Mesenchymal stem cell (in vitro differentiated cells and primary cell): ENCODE measurements around the gene GNG7.
"Not testable (repeated sequence)": the region's sequence is repeated elsewhere in the genome, so short reads cannot be mapped to it uniquely, and the experiment has no call there.

Source experiments
- DNase-seq: peaks from one replicate; pipeline ENCODE4 v3.0.0-alpha.2; 2013
- H2AFZ ChIP-seq: one replicate; pipeline ENCODE4 v1.6.1; 2013; ENCODE audit warnings: low read depth, mild to moderate bottlenecking, control low read depth, inconsistent platforms, low read length, moderate library complexity
- H2AK5ac ChIP-seq: 2 replicates; pipeline ENCODE4 v1.6.1; 2013; ENCODE audit warnings: low read length, moderate library complexity, mild to moderate bottlenecking, inconsistent platforms; ENCODE audit not compliant: severe bottlenecking
- H2BK120ac ChIP-seq: one replicate; pipeline ENCODE4 v1.6.1; 2013; ENCODE audit warnings: low read depth, mild to moderate bottlenecking, inconsistent platforms, low read length, moderate library complexity
- H2BK12ac ChIP-seq, 2 experiments: one replicate each; pipeline ENCODE4 v1.6.1; 2013; ENCODE audit warnings: inconsistent platforms in 2 of 2, low read length in 2 of 2, mild to moderate bottlenecking in 2 of 2, moderate library complexity in 2 of 2, control low read depth in 1 of 2
- H2BK15ac ChIP-seq: one replicate; pipeline ENCODE4 v1.6.1; 2013; ENCODE audit warnings: mild to moderate bottlenecking, low read depth, inconsistent platforms; ENCODE audit not compliant: poor library complexity, severe bottlenecking
- H2BK5ac ChIP-seq: 2 replicates; pipeline ENCODE4 v1.6.1; 2013; ENCODE audit warnings: low read depth, mild to moderate bottlenecking, low read length, control low read depth, inconsistent platforms; ENCODE audit not compliant: poor library complexity, severe bottlenecking
- H3K14ac ChIP-seq, 2 experiments: one replicate each; pipeline ENCODE4 v1.6.1; 2013; ENCODE audit warnings: inconsistent platforms in 2 of 2, low read length in 2 of 2, control low read depth in 1 of 2, mild to moderate bottlenecking in 1 of 2, moderate library complexity in 1 of 2
- H3K18ac ChIP-seq, 2 experiments: one replicate each; pipeline ENCODE4 v1.6.1; 2013; ENCODE audit warnings: inconsistent platforms in 2 of 2, low read length in 2 of 2, control low read depth in 1 of 2, low read depth in 1 of 2, mild to moderate bottlenecking in 1 of 2
- H3K23ac ChIP-seq, 2 experiments: one replicate each; pipeline ENCODE4 v1.6.1; 2013; ENCODE audit warnings: inconsistent platforms in 2 of 2, low read length in 2 of 2, mild to moderate bottlenecking in 2 of 2, moderate library complexity in 2 of 2, control low read depth in 1 of 2
- H3K27ac ChIP-seq: 2 replicates; pipeline ENCODE4 v1.5.1; 2013; ENCODE audit warnings: mild to moderate bottlenecking, moderate library complexity, low read length, control low read depth, inconsistent platforms; ENCODE audit not compliant: poor library complexity, severe bottlenecking
- H3K27me3 ChIP-seq, 2 experiments: 2 replicates each; pipeline versions ENCODE4 v1.6.1 to v1.7.0; 2013; ENCODE audit warnings: low read length in 2 of 2, mild to moderate bottlenecking in 2 of 2, moderate library complexity in 2 of 2, control low read depth in 1 of 2, inconsistent platforms in 1 of 2; ENCODE audit not compliant: control insufficient read depth in 1 of 2, insufficient read depth in 1 of 2
- H3K36me3 ChIP-seq, 2 experiments: 2 replicates each; pipeline versions ENCODE4 v1.6.1 to v1.7.0; 2013; ENCODE audit warnings: low read length in 2 of 2, control low read depth in 1 of 2, inconsistent platforms in 1 of 2, low read depth in 1 of 2, mild to moderate bottlenecking in 1 of 2; ENCODE audit not compliant: insufficient read depth in 2 of 2, control insufficient read depth in 1 of 2
- H3K4ac ChIP-seq, 2 experiments: one replicate each; pipeline ENCODE4 v1.6.1; 2013; ENCODE audit warnings: inconsistent platforms in 2 of 2, low read length in 2 of 2, mild to moderate bottlenecking in 2 of 2, moderate library complexity in 2 of 2, control low read depth in 1 of 2, low read depth in 1 of 2
- H3K4me1 ChIP-seq: 2 replicates; pipeline ENCODE4 v1.6.1; 2013; ENCODE audit warnings: low read depth, low read length, control low read depth; ENCODE audit not compliant: control insufficient read depth, insufficient read depth
- H3K4me2 ChIP-seq: 2 replicates; pipeline ENCODE4 v1.6.1; 2013; ENCODE audit warnings: low read length, mild to moderate bottlenecking, inconsistent platforms; ENCODE audit not compliant: poor library complexity, severe bottlenecking
- H3K4me3 ChIP-seq, 2 experiments: 2 replicates each; pipeline versions ENCODE4 v1.5.1 to v1.7.0; 2013; ENCODE audit warnings: low read length in 2 of 2, mild to moderate bottlenecking in 2 of 2, control low read depth in 1 of 2, low read depth in 1 of 2; ENCODE audit not compliant: insufficient read depth in 1 of 2
- H3K79me1 ChIP-seq: replicated peaks from 2 replicates; pipeline ENCODE4 v1.6.1; 2013; ENCODE audit warnings: mild to moderate bottlenecking, control low read depth, low read length, inconsistent platforms; ENCODE audit not compliant: poor library complexity, severe bottlenecking
- H3K9ac ChIP-seq: 2 replicates; pipeline ENCODE4 v1.7.0; 2013; ENCODE audit warnings: mild to moderate bottlenecking, low read length, moderate library complexity
- H3K9me3 ChIP-seq: 2 replicates; pipeline ENCODE4 v1.7.0; 2013; ENCODE audit warnings: mild to moderate bottlenecking, low read length; ENCODE audit not compliant: control insufficient read depth
- H4K8ac ChIP-seq: one replicate; pipeline ENCODE4 v1.6.1; 2013; ENCODE audit warnings: inconsistent platforms, mild to moderate bottlenecking, low read length, moderate library complexity
- H4K91ac ChIP-seq: one replicate; pipeline ENCODE4 v1.6.1; 2013; ENCODE audit warnings: mild to moderate bottlenecking, low read length, inconsistent platforms
- WGBS: methylation state at CpG from one replicate; pipeline ENCODE4 v1.1.7; 2013; ENCODE audit warnings: mixed read lengths; 5-methylcytosine and 5-hydroxymethylcytosine counted together

The GNG7 gene

DNA sequence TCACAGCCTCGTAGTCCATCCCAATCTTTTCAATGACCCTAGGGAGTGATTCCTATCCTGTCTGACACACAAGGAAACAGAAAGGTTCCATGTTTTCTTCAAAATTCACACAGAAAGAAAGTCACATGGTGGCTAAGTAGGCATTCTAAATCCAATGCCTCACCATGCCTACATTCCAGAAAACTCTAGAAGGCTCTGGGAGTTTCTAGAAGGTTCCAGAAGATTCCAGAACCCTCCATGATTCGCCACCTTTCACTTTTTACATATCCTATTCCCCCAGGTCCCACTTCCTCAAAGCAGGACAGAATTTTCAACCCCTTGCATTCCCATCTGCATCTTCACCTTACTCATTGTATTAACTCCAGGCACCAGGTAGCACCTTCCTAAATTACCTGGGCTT is 23.1 kb downstream of the GNG7 start:
- DNase-seq: no peak
- Histone ChIP-seq H3K9ac (no peak overlapping the region), H2AFZ (no peak overlapping the region), H3K4ac (no peak overlapping the region), H3K27me3 (peaks cover 31 to 51% of the 10 kb centered on the region in 2 experiments), H2BK5ac (no peak overlapping the region), H3K9me3 (no peaks in the 10 kb centered on the region), H2BK120ac (no peak overlapping the region), H2BK15ac (no peak overlapping the region), H2AK5ac (no peak overlapping the region), H3K23ac (no peak overlapping the region), H2BK12ac (no peak overlapping the region), H3K27ac (no peak overlapping the region), H3K14ac (no peak overlapping the region), H3K79me1 (no peaks in the 10 kb centered on the region), H4K8ac (no peak overlapping the region), H3K4me3 (no peak overlapping the region), H4K91ac (no peak overlapping the region), H3K18ac (no peak overlapping the region), H3K4me2 (no peak overlapping the region), H3K36me3 (no peaks in the 10 kb centered on the region), H3K4me1 (no peaks in the 10 kb centered on the region)
- WGBS: 36% methylated on average over 2 of the region's 2 CpGs

DNA sequence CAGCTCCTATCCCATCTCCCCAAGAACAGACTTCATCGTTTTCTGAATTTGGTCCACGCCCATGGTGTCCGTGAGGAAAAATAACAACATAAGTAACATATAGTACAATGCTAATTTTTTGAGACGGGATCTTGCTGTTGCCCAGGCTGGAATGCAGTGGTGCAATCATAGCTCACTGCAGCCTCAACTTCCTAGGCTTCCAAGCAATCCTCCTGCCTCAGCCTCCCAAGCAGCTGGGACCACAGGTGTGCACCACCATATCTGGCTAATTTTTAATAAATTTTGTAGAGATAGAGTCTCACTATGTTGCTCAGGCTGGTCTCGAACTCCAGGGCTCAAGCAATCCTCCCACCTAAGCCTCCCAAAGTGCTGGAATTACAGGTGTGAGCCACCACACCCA is 23.5 kb downstream of the GNG7 start:
- not testable (repeated sequence) for H2BK15ac ChIP-seq, DNase-seq

DNA sequence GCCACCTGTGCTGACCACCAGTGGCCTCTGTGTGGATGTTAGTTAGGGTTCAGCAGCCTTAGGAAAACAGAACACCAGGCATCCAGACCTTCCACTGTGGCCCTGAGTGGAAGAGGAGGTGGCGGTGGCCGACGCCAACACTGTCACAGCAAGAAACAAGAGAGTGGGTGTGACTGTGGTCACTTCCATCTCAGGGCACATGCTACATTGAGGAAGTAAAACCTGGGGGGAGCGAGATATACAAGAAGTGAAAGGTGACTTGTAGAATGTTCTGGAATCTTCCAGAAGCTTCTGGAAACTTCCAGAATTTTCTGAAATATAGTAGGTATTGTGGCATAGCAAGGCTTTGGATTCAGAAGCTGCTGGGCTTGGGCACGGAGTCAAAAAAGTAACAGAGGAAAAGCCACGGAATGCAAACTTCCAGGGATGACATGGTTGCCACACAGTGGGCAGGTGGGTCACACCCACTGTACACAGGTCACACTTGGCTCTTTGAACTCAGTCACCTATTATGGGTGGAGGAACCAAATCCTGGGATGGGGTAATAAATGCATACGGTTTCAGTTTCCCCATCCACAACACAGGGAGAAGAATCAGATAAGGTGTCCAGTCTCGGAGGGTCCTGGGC is 24.3 kb downstream of the GNG7 start:
- no peak overlapping the region for H3K4me3 ChIP-seq
- no peak for DNase-seq

More for the DNA sequence above, 23.5 kb downstream of the GNG7 start:
- H4K8ac ChIP-seq, H3K27ac ChIP-seq, H2BK120ac ChIP-seq, H2BK5ac ChIP-seq, H4K91ac ChIP-seq, H3K4ac ChIP-seq, H3K9ac ChIP-seq, H3K4me2 ChIP-seq, H2AK5ac ChIP-seq, H3K9me3 ChIP-seq, H2BK12ac ChIP-seq, H3K4me3 ChIP-seq, H2AFZ ChIP-seq, H3K18ac ChIP-seq, H3K4me1 ChIP-seq, H3K14ac ChIP-seq, H3K79me1 ChIP-seq, H3K23ac ChIP-seq, H3K36me3 ChIP-seq: not testable (repeated sequence)
- WGBS: no CpG with 5 or more reads among the region's 5 CpGs
- peaks cover 31 to 55% of the 10 kb centered on the region in 2 experiments for H3K27me3 ChIP-seq

DNA sequence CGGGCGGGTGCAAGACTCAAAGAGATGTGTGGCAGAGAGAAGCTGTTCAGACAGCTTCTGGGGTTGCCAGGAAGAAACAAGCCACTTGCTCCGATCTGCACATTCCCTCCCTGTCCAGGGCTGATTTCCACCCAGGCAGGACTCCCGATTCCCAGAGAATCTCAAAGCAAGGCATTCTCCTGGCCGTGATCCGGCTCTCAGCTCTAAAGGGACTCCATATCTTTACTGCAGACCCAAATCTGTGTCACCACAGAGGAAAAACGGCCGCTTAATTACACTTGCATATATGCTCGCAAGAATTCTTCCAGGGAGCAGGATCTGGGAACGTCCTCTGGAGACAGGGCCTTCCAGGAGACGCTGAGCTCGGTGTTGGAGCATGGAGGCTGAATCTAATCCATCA is 25.7 kb downstream of the GNG7 start:
- Histone ChIP-seq H2BK12ac (no peak overlapping the region), H3K4me1 (no peaks in the 10 kb centered on the region), H3K36me3 (no peaks in the 10 kb centered on the region), H2AK5ac (no peak overlapping the region), H3K27me3 (peaks cover 27 to 56% of the 10 kb centered on the region in 2 experiments), H3K9me3 (no peaks in the 10 kb centered on the region), H3K27ac (no peak overlapping the region), H4K91ac (no peak overlapping the region), H2BK120ac (no peak overlapping the region), H2BK15ac (no peak overlapping the region), H3K4ac (no peak overlapping the region), H2AFZ (no peak overlapping the region), H3K79me1 (no peaks in the 10 kb centered on the region), H3K4me2 (no peak overlapping the region), H3K4me3 (no peak overlapping the region), H3K23ac (no peak overlapping the region), H4K8ac (no peak overlapping the region), H3K9ac (no peak overlapping the region), H2BK5ac (no peak overlapping the region), H3K18ac (no peak overlapping the region), H3K14ac (no peak overlapping the region)
- 74% methylated on average over 12 of the region's 12 CpGs for WGBS
- no peak for DNase-seq

More for the DNA sequence above, 24.3 kb downstream of the GNG7 start:
- Histone ChIP-seq H3K9ac (no peak overlapping the region), H3K79me1 (no peaks in the 10 kb centered on the region), H2BK5ac (no peak overlapping the region), H3K18ac (no peak overlapping the region), H2AK5ac (no peak overlapping the region), H3K9me3 (no peaks in the 10 kb centered on the region), H3K23ac (no peak overlapping the region), H3K27me3 (peaks cover 27 to 56% of the 10 kb centered on the region in 2 experiments), H2BK12ac (no peak overlapping the region), H4K91ac (no peak overlapping the region), H3K36me3 (no peaks in the 10 kb centered on the region), H3K4ac (no peak overlapping the region), H3K14ac (no peak overlapping the region), H3K27ac (no peak overlapping the region), H3K4me1 (no peaks in the 10 kb centered on the region), H4K8ac (no peak overlapping the region), H3K4me2 (no peak overlapping the region), H2BK15ac (no peak overlapping the region), H2AFZ (no peak overlapping the region), H2BK120ac (no peak overlapping the region)
- 87% methylated on average over 8 of the region's 8 CpGs for WGBS
